Thyroid gland (tissue), 4 donors: ENCODE results near the gene OR10P1. TPM values are rescaled to one million over a fixed set of nuclear protein-coding genes. Genes with fewer than 3 reads are reported as not detected.

Experiments
- DNase-seq, 2 donors: peaks; one replicate each; pipeline ENCODE4 v3.0.0-alpha.2; 2019
- H3K27ac ChIP-seq, 3 donors: fragments of 200-600 bp; sonication (generic); 1 replicate in 2 of 3; 2 replicates in 1 of 3; pipeline ENCODE4 v1.5.1; 2016 to 2019; ENCODE audit warnings: mild to moderate bottlenecking in 1 of 3, moderate library complexity in 1 of 3
- H3K27me3 ChIP-seq: fragments of 200-600 bp; sonication (generic); one replicate; pipeline ENCODE4 v1.5.1; 2019
- H3K36me3 ChIP-seq, 2 donors: fragments of 200-600 bp; sonication (generic); one replicate each; pipeline ENCODE4 v1.5.1; 2016 to 2019
- H3K4me1 ChIP-seq, 2 donors: fragments of 200-600 bp; sonication (generic); one replicate each; pipeline ENCODE4 v1.5.1; 2017 to 2019
- H3K4me3 ChIP-seq, 3 donors: fragments of 200-600 bp; sonication (generic); replicated peaks in 1 of 3; 1 replicate in 2 of 3; 2 replicates in 1 of 3; pipeline ENCODE4 v1.5.1; 2016; ENCODE audit warnings: mild to moderate bottlenecking in 1 of 3
- H3K9me3 ChIP-seq: fragments of 200-600 bp; sonication (generic); one replicate; pipeline ENCODE4 v1.5.1; 2017
- CTCF ChIP-seq, 6 experiments: fragments of 200-600 bp in 3 of 6; fragments of 450-650 bp in 3 of 6; sonication (generic) in 3 of 6; IDR thresholded peaks; one replicate each; pipeline ENCODE4 v1.5.1; 2016 to 2019; ENCODE audit warnings: antibody characterized with exemption in 6 of 6, mild to moderate bottlenecking in 2 of 6, inconsistent platforms in 1 of 6, moderate library complexity in 1 of 6
- POLR2A ChIP-seq, 2 donors: fragments of 450-650 bp; IDR thresholded peaks; one replicate each; pipeline ENCODE4 v1.6.1; 2017; ENCODE audit warnings: antibody characterized with exemption in 2 of 2, mild to moderate bottlenecking in 2 of 2, moderate library complexity in 1 of 2
- WGBS, 2 donors: methylation state at CpG; one replicate each; pipeline ENCODE4 v1.1.5; 2017; 5-methylcytosine and 5-hydroxymethylcytosine counted together
- intact Hi-C: fragments of 100-400 bp; cut with DNase I; formaldehyde crosslinking; loops from one replicate; pipeline ENCODE4 v1.15.1; 2023
- total RNA-seq, 4 donors: library from RNA; depleted of rRNA; stranded (reverse); fragments of >200 nt; gene quantifications; one replicate each; pipeline ENCODE4 v1.2.3, GENCODE V29; 2016

OR10P1 gene
- total RNA-seq, 4 donors from 2014 or later: not detected

- intact Hi-C loops: no loop called here
- no peak overlapping the region for H3K27ac ChIP-seq
- no peak overlapping the region for H3K4me3 ChIP-seq
- DNase-seq: no peak
- 35 to 58% methylated on average over 1 of the region's 1 CpG for WGBS, 2 donors
- TF ChIP-seq CTCF (IDR thresholded peaks at IDR 0.05) (no peak), POLR2A (IDR thresholded peaks at IDR 0.05) (no peak)
- no peaks in the 10 kb centered on the region for H3K9me3 ChIP-seq
- no peaks in the 10 kb centered on the region for H3K27me3 ChIP-seq
- no peaks in the 10 kb centered on the region for H3K36me3 ChIP-seq
- H3K4me1 ChIP-seq: no peaks in the 10 kb centered on the region
These were observed 5.6 kb upstream of the OR10P1 start for GRCh38 chr12:55631056-55631455.

GRCh38 chr12:55631733-55632132, 5.0 kb upstream of the OR10P1 start:
- H3K9me3 ChIP-seq: no peaks in the 10 kb centered on the region
- no peaks in the 10 kb centered on the region for H3K4me1 ChIP-seq
- no peak for TF ChIP-seq CTCF (IDR thresholded peaks at IDR 0.05)
- TF ChIP-seq POLR2A (IDR thresholded peaks at IDR 0.05): no peak
- intact Hi-C loops: no loop called here
- DNase-seq: no peak
- no peak overlapping the region for H3K4me3 ChIP-seq
- no peaks in the 10 kb centered on the region for H3K27me3 ChIP-seq
- 79 to 85% methylated on average over 5 of the region's 5 CpGs for WGBS, 2 donors
- H3K27ac ChIP-seq: no peak overlapping the region
- H3K36me3 ChIP-seq: no peaks in the 10 kb centered on the region

GRCh38 chr12:55633151-55633550, 3.5 kb upstream of the OR10P1 start:
- Histone ChIP-seq H3K36me3 (no peaks in the 10 kb centered on the region), H3K27ac (no peak overlapping the region), H3K4me1 (no peaks in the 10 kb centered on the region), H3K27me3 (no peaks in the 10 kb centered on the region), H3K9me3 (no peaks in the 10 kb centered on the region), H3K4me3 (no peak overlapping the region)
- TF ChIP-seq POLR2A (IDR thresholded peaks at IDR 0.05) (no peak), CTCF (IDR thresholded peaks at IDR 0.05) (no peak)
- intact Hi-C loops: no loop called here
- WGBS, 2 donors: 74 to 76% methylated on average over 4 of the region's 4 CpGs
- DNase-seq: no peak

- 85 to 90% methylated on average over 6 of the region's 6 CpGs for WGBS, 2 donors
- Histone ChIP-seq H3K27me3 (no peaks in the 10 kb centered on the region), H3K4me1 (no peaks in the 10 kb centered on the region), H3K9me3 (no peaks in the 10 kb centered on the region), H3K4me3 (no peak overlapping the region), H3K27ac (no peak overlapping the region), H3K36me3 (no peaks in the 10 kb centered on the region)
- intact Hi-C loops: no loop called here
- TF ChIP-seq POLR2A (IDR thresholded peaks at IDR 0.05) (no peak), CTCF (IDR thresholded peaks at IDR 0.05) (no peak)
- no peak for DNase-seq
These were observed 506 bp upstream of the OR10P1 start for GRCh38 chr12:55636116-55636655.

- intact Hi-C loops: no loop called here
- Histone ChIP-seq H3K27me3 (no peaks in the 10 kb centered on the region), H3K9me3 (no peaks in the 10 kb centered on the region), H3K27ac (no peak overlapping the region), H3K36me3 (no peaks in the 10 kb centered on the region), H3K4me1 (no peaks in the 10 kb centered on the region), H3K4me3 (no peak overlapping the region)
- 91 to 93% methylated on average over 15 of the region's 15 CpGs for WGBS, 2 donors
- DNase-seq: no peak
- TF ChIP-seq POLR2A (IDR thresholded peaks at IDR 0.05): no peak
- TF ChIP-seq CTCF (IDR thresholded peaks at IDR 0.05): no peak
These were observed 775 bp downstream of the OR10P1 start for GRCh38 chr12:55637467-55637866.
